Liver (tissue), 9 donors: ENCODE data around the gene POU4F1. TPM values are rescaled to one million over a fixed set of nuclear protein-coding genes. Genes with fewer than 3 reads are reported as not detected.

ENCODE experiments used
- DNase-seq: peaks from one replicate; pipeline ENCODE4 v3.0.0-alpha.2; 2017; ENCODE audit warnings: low spot score
- H3K27ac ChIP-seq, 2 donors: one replicate each; pipeline ENCODE4 v1.7.0; 2013; ENCODE audit warnings: inconsistent platforms in 2 of 2, low read length in 2 of 2, control low read depth in 1 of 2, low read depth in 1 of 2, mild to moderate bottlenecking in 1 of 2
- H3K27me3 ChIP-seq, 4 donors: one replicate each; pipeline versions ENCODE4 v1.6.1 to v1.7.0; 2013; ENCODE audit warnings: low read length in 3 of 4, inconsistent platforms in 1 of 4, mild to moderate bottlenecking in 1 of 4, moderate library complexity in 1 of 4; ENCODE audit not compliant: control insufficient read depth in 4 of 4, insufficient read depth in 4 of 4
- H3K36me3 ChIP-seq, 4 donors: one replicate each; pipeline versions ENCODE4 v1.6.1 to v1.7.0; 2013; ENCODE audit warnings: low read length in 3 of 4, mild to moderate bottlenecking in 3 of 4, low read depth in 1 of 4, moderate library complexity in 1 of 4; ENCODE audit not compliant: control insufficient read depth in 4 of 4, insufficient read depth in 3 of 4
- H3K4me1 ChIP-seq, 4 donors: one replicate each; pipeline versions ENCODE4 v1.6.1 to v1.7.0; 2013; ENCODE audit warnings: low read length in 3 of 4, mild to moderate bottlenecking in 3 of 4, moderate library complexity in 1 of 4; ENCODE audit not compliant: control insufficient read depth in 4 of 4, insufficient read depth in 4 of 4
- H3K4me3 ChIP-seq, 3 donors: one replicate each; pipeline versions ENCODE4 v1.6.1 to v1.7.0; 2013; ENCODE audit warnings: low read length in 3 of 3, control low read depth in 1 of 3, low read depth in 1 of 3, mild to moderate bottlenecking in 1 of 3
- H3K9ac ChIP-seq, 2 donors: one replicate each; pipeline ENCODE4 v1.7.0; 2013; ENCODE audit warnings: low read length in 2 of 2, mild to moderate bottlenecking in 2 of 2, moderate library complexity in 2 of 2, control low read depth in 1 of 2, low read depth in 1 of 2
- H3K9me3 ChIP-seq, 4 donors: one replicate each; pipeline versions ENCODE4 v1.6.1 to v1.7.0; 2013; ENCODE audit warnings: low read length in 3 of 4; ENCODE audit not compliant: control insufficient read depth in 4 of 4
- ATF3 ChIP-seq: IDR thresholded peaks from 2 replicates; pipeline ENCODE4 v1.6.1; 2016; ENCODE audit warnings: antibody characterized with exemption
- CTCF ChIP-seq: fragments of 150-350 bp; IDR thresholded peaks from 2 replicates; pipeline ENCODE4 v1.5.1; 2017; ENCODE audit warnings: improper control_type of control experiment, low read depth, low read length; ENCODE audit not compliant: missing input control
- FOXA1 ChIP-seq: IDR thresholded peaks from 2 replicates; pipeline ENCODE4 v1.6.1; 2016; ENCODE audit warnings: antibody characterized with exemption
- GABPA ChIP-seq, 2 donors: IDR thresholded peaks in 1 of 2; conservative IDR thresholded peaks in 1 of 2; 2 replicates each; pipeline ENCODE4 v1.6.1; 2016; ENCODE audit warnings: antibody characterized with exemption in 2 of 2, mild to moderate bottlenecking in 1 of 2, moderate library complexity in 1 of 2
- HNF4A ChIP-seq, 2 donors: conservative IDR thresholded peaks; 2 replicates each; pipeline ENCODE4 v1.6.1; 2016; ENCODE audit warnings: antibody characterized with exemption in 2 of 2, mild to moderate bottlenecking in 2 of 2
- MAX ChIP-seq: IDR thresholded peaks from 2 replicates; pipeline ENCODE4 v1.6.1; 2016; ENCODE audit warnings: antibody characterized with exemption
- RAD21 ChIP-seq, 2 donors: IDR thresholded peaks; 2 replicates each; pipeline ENCODE4 v1.6.1; 2016; ENCODE audit warnings: antibody characterized with exemption in 2 of 2, mild to moderate bottlenecking in 2 of 2
- REST ChIP-seq: IDR thresholded peaks from 2 replicates; pipeline ENCODE4 v1.6.1; 2016; ENCODE audit warnings: antibody characterized with exemption, mild to moderate bottlenecking
- RXRA ChIP-seq, 2 donors: IDR thresholded peaks; 2 replicates each; pipeline ENCODE4 v1.6.1; 2017 to 2018; ENCODE audit warnings: antibody characterized with exemption in 2 of 2, mild to moderate bottlenecking in 1 of 2
- SP1 ChIP-seq: IDR thresholded peaks from 2 replicates; pipeline ENCODE4 v1.6.1; 2018; ENCODE audit warnings: antibody characterized with exemption, mild to moderate bottlenecking
- TAF1 ChIP-seq: conservative IDR thresholded peaks from 2 replicates; pipeline ENCODE4 v1.6.1; 2016; ENCODE audit warnings: antibody characterized with exemption, mild to moderate bottlenecking
- ZBTB33 ChIP-seq: IDR thresholded peaks from 2 replicates; pipeline ENCODE4 v1.6.1; 2016; ENCODE audit warnings: antibody characterized with exemption
- WGBS: extraction: QIAGEN DNeasy Blood & Tissue Kit; methylation state at CpG from one replicate; pipeline ENCODE4 v1.1.7; 2013; 5-methylcytosine and 5-hydroxymethylcytosine counted together
- polyA plus RNA-seq, 2 donors: library from polyadenylated mRNA; stranded (reverse) in 1 of 2; unstranded in 1 of 2; fragments of 200-250 nt in 1 of 2; fragments of >200 nt in 1 of 2; fragmentation: Nextera tagmentation in 1 of 2; extraction: Ambion mirVana in 1 of 2; gene quantifications; one replicate each; pipeline versions ENCODE4 v1.2.1 to v1.2.3, GENCODE V29; 2013 to 2015
- total RNA-seq, 2 donors: library from RNA; depleted of rRNA; stranded (reverse); fragments of >200 nt; gene quantifications; one replicate each; pipeline ENCODE4 v1.2.3, GENCODE V29; 2014
- donor health status: healthy.
- donor health status: healthy.
- donor health status: healthy.
- donor health status: healthy.
- donor health status: healthy.

POU4F1 gene
- total and polyA plus RNA-seq, 4 donors = 0.01 to 0.05 TPM; not detected in 2

GRCh38 chr13:78600280-78600883, 3.0 kb downstream of the POU4F1 start:
- no peak for DNase-seq
- Histone ChIP-seq H3K36me3 (no peaks in the 10 kb centered on the region), H3K27me3 (peaks cover 0 to 29% (median 20%) of the 10 kb centered on the region in 4 donors), H3K9ac (no peak overlapping the region), H3K4me1 (peaks cover 10 to 45% (median 31%) of the 10 kb centered on the region in 4 donors), H3K27ac (no peak overlapping the region), H3K9me3 (peaks cover 0 to 9% (median 2%) of the 10 kb centered on the region in 4 donors), H3K4me3 (no peak overlapping the region)
- no peak for TF ChIP-seq RXRA (IDR thresholded peaks at IDR 0.05)
- 11% methylated on average over 13 of the region's 13 CpGs for WGBS

- Histone ChIP-seq H3K4me3 (no peak overlapping the region), H3K9me3 (peaks cover 0 to 9% (median 2%) of the 10 kb centered on the region in 4 donors), H3K27ac (no peak overlapping the region), H3K36me3 (no peaks in the 10 kb centered on the region), H3K9ac (no peak overlapping the region), H3K27me3 (peaks cover 0 to 31% (median 20%) of the 10 kb centered on the region in 4 donors), H3K4me1 (peaks cover 10 to 45% (median 31%) of the 10 kb centered on the region in 4 donors)
- 8% methylated on average over 6 of the region's 6 CpGs for WGBS
- no peak for TF ChIP-seq CTCF
- TF ChIP-seq RAD21 (IDR thresholded peaks at IDR 0.05) = no peak
- no peak for TF ChIP-seq ZBTB33
- no peak for TF ChIP-seq TAF1
- TF ChIP-seq REST = no peak
- TF ChIP-seq ATF3 = no peak
- TF ChIP-seq GABPA (IDR thresholded peaks at IDR 0.05 in 1 of 2, conservative IDR thresholded peaks at IDR 0.05 in 1 of 2) = no peak
- no peak for TF ChIP-seq HNF4A (conservative IDR thresholded peaks at IDR 0.05)
- TF ChIP-seq SP1 = no peak
- no peak for TF ChIP-seq MAX
- no peak for TF ChIP-seq FOXA1
- DNase-seq = no peak
Measured at GRCh38 chr13:78599645-78600279, 3.6 kb downstream of the POU4F1 start.
